ENCODE results near the gene UTP15.

Gene UTP15, protein sequence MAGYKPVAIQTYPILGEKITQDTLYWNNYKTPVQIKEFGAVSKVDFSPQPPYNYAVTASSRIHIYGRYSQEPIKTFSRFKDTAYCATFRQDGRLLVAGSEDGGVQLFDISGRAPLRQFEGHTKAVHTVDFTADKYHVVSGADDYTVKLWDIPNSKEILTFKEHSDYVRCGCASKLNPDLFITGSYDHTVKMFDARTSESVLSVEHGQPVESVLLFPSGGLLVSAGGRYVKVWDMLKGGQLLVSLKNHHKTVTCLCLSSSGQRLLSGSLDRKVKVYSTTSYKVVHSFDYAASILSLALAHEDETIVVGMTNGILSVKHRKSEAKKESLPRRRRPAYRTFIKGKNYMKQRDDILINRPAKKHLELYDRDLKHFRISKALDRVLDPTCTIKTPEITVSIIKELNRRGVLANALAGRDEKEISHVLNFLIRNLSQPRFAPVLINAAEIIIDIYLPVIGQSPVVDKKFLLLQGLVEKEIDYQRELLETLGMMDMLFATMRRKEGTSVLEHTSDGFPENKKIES

DNA sequence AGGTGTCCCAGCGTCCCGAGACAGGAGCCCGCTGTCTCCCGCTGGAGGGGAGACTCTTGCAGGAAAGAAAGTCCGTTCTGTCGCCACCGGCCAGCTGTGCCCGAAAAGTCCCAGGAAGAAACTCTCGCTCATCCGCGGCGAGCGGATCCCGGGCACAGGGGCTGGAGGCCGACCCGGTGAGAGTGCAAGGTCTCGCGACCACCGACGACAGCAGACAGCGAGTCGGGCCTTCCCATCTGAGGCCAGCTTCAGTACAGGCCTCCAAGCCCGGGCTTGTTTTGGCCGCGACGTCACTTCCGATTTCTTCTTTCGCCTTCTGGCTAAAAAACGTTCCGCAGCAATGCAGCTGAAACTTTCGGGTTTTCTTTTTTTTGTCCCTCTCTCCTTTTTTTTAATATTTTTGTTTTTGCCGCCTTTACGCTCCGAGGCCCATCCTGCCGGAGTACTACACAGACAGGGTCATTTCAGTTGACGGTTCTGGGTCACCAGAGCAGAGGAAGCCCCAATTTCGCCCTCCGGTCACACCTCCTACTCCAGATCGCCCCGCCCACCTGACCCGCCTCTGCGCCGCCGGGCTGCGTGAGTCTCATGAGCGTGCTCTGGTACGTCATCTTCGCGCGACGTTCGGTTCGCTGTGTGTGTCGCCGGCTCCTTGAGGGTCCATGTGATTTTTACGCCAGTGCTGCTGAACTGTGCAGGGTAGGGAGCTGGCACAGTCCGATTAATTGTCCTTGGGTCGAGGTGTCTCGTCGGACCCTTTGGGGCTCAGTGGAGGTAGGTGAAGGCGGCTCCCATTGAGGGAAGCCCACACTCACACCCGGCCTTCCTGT, at the start of gene UTP15, which contains the start of gene ANKRA2:
TSS of gene UTP15 (plus strand) at position 605 of the 830 bp plus-strand sequence. CDS start 1,602 bp downstream, outside the sequence.
TSS of gene ANKRA2 (minus strand) at position 501 of the 830 bp plus-strand sequence. CDS start 2,758 bp downstream, outside the sequence.
- peak; percentile 88 for DNase-seq

DNA sequence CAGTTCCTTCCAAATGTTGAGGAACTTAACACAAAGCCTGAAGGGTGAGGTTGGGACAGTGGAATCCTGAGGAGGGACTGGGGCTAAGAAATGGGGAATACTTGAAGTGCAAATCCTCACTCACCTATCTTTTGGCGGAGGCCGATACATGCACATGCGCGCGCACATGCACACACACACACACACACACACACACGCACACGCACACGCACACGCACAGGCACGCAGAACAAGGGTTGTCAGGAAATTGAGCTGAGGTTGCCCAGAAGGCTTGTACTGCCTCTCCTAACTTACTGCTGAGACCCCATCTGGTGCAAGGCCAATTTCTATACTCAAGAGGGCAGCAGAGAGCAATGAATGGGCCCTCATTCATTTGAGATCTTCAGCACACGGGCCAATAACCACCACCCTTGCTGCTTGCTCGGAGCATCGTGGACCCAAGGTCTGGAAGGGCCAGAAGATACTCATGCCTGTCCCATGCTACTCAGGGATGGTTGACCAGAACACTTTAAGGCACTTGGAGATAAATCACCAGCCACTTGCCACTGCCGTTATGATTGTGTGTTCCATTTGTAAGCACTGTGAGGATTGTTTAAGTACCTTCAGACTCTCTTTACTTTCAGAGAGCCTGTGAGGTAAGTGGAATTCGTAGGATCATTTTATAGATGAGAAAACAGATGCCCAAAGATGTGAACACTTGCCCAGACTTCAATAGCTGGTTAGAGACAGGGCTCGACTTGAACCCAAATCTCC, 45.8 kb upstream of the UTP15 start:
- DNase-seq, result no peak

DNA sequence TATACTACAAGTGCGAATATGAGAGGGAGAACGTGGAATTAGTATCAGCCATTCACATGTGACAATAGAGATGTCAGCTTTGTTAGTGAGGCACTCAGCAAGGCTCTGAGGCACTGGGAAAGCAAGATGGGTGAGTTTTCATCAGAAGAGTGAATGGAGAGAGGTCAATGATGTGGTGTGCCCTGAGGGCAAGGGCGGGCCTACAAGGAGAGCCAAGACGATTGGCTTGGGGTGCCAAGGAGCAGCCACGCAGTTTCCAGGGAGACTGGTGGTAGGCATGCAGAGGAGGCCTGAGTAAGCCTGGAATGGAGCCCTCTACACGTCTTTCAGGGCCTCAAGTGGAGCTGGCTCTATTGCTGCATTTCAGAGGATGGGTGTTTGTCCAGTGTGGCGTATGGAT, 42.6 kb upstream of the UTP15 start:
- DNase-seq, result no peak

DNA sequence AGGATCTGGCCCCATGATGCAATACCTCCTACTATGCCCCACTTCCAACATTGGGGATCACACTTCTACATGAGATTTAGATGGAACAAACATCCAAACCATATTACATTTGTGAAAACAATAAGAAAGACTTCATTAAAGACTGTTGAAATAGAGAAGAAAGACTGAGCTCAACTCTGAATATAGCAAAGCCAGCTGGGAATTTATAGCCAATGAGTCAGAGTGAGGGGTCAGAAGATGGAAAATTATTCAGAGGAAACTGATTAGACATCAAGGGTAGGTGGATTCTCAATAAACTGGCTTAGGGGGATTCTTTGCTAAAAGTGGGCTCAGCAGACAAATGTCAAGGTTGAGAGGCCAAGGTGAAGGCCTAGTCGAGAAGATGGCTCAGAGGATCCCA, 41.7 kb upstream of the UTP15 start:
- DNase-seq, result no peak

DNA sequence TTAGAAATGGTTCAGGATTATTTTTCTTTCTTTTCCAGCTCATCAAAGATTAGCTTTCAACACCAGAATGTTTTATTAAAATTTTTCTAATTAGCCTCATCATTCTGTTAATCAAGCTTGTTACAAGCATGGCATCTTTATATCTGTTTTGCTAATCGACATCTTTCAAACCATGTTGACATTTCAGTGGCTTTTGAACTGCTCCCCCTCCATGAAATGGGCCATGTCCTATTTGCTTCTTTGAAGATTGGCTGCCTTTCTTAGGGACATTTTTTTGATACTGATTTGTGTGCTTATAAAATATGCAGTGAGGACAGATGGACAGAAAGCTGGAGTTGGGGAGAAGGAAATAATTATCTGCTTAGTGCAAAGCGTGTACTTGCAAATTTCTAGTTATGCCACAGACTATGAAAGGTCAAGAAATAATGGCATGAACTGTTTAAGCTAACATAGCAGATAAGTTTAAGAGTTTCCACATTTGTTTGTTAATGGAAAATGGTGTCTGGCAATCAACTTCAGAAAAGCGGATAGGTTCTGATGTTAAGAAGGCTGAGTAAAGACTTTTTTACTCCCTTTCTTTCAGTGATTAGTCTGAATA, 39.8 kb upstream of the UTP15 start:
- DNase-seq, result no peak

DNA sequence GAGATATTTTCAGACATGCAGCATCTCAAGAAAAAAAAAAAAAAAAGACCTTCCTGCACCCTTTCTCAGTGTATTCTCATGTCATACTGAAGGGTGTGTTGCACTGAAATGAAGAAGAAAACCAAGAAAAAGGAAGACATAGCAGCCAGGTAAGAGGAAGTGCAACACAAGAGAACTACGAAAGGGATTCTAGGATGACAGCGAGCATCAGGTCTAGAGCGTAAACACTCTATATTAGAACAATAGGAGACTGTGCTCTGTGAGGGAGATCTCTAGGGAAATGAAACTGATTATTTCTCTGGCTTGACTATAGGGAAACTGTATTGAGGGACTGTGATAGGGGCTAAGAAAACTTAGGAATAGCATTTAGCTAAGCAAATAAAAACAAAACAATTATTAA, 37.3 kb upstream of the UTP15 start:
- DNase-seq, result no peak

DNA sequence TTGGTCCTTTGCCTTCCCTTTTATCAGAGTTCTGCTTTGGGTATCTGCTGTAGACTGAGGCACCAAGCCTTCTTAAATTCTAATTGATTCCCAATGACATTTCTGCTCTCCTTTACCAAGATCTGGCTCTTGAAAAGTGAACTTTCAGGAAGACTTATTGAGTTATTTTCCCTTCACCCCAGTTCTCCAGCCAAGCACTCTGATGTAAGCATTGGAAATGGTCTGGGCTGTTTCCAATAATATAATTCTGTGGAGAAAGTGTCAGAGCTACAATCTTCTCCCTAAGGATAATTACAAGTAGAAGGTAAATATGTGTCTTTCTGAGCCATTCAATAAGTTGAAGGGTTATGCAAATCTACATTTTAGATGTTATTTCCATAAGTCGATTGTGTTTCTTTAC, 36.5 kb upstream of the UTP15 start:
- no peak for DNase-seq

DNA sequence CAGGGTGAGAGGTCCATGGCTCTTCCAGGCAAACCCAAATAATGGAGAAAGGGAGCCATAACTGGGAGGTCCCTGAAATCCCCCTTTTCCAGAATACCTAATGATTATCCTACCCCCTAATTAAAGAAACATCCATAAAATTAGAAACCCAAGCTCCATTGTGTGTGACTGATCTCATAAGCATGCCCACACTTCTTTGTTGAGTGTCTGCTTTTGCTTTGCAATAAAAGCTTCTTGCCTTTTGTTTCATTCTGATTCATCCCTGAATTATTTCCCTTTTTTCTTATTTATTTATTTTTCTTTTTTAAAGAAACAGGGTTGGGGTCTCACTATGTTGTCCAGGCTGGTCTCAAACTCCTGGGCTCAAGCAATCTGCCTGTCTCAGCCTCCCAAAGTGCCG, 34.2 kb upstream of the UTP15 start:
- no peak for DNase-seq

DNA sequence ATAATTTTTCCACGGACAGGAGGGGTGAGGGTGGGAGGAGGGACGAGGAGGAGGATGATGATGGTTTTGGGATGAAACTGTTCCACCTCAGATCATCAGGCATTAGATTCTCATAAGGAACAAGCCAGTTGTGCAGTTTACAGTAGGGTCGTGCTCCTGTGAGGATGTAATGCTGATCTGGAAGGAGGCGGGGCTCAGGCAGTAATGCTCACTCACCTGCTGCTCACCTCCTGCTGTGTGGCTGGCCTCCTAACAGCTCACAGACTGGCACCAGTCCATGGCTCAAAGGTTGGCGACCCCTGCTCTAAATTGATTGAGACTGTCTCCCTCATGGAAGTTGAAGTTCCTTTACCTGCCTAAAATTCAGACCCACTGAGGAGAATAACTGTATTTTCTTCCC, 33.3 kb upstream of the UTP15 start:
- no peak for DNase-seq

DNA sequence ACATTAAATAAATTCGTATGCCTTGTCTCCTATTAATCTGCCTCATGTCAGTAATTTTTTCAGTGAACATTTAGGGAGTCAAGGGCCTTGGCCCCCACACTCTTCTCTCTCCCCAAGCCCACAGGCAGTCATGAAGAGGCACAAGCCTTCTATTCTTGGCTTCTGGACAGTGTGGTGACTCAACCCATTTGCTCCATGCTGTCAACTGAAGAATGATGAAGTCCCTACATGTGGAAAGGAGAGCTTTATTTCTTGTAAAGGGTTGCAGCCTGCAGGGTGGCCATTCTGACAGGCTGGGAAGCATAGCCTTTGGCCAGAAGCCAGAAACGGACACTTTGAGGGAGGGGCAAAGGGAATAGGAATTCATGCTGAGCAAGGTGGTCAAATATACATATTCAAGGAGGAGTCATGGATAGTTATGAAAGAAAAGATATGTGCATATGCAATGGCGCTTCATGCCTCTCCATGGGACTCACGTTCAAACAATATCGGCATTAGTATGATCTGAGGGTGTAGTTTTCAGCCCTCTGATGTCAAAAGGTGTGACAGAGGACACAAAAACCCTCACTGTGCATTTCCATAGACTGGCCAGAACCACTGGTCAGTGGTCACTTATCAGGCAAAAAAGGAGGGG, 31.4 kb upstream of the UTP15 start:
- no peak for DNase-seq

DNA sequence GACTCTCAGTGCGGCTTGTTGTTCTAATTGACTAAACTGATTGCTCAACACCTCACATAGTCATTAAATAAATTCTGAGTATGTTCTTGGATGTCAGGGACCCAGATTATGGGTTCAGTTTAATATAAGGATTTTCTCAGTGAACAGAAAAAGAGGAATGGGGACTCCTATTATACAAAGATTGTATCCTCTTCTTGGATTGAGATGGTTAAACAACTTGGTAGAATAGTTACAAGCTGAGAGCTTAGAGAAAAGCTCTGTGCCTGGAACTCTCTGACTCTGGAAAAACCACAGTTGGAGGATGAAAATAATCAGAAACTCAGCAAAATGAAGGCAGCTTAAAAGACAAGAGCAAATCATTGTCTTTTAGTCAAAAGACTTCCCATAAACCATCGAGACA, 30.6 kb upstream of the UTP15 start:
- no peak for DNase-seq

DNA sequence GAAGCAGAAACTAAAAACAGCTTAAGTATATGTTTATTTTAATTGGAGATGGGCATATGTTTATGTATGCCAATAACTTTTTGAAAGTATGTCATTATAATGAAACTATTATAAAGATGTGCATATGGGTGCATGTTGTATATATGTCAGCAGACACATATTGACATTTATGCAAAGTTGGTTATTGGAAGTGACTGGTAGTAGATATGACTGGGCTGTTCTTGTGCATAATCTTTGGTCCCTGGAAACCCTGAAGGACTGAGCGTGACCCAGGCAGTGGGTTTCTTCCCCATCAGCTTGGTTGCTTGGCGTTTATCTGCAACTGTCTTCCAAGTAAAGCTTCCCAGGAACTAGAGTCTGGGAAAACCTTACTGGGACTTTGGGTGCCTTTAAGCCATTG, 25.8 kb upstream of the UTP15 start:
- no peak for DNase-seq

DNA sequence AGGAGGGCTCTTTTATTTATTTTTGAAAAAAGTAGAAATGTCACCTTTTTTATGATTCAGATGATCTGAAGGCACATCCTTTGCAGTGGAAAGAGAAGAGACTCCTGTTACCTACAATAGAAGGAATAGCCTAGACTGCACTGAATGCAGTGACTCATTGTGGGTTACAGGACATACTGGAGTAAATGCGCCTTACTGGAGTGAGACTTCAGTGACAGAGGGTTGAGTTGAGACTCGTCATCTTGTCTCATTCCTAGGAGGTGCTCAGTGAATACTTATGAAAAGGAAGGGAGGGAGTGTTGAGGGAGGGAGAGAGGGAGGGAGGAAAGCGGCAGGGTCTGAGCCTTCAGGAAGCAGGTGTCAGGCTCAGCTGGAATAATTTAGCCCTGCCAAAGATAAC, 25.4 kb upstream of the UTP15 start:
- DNase-seq, result no peak

DNA sequence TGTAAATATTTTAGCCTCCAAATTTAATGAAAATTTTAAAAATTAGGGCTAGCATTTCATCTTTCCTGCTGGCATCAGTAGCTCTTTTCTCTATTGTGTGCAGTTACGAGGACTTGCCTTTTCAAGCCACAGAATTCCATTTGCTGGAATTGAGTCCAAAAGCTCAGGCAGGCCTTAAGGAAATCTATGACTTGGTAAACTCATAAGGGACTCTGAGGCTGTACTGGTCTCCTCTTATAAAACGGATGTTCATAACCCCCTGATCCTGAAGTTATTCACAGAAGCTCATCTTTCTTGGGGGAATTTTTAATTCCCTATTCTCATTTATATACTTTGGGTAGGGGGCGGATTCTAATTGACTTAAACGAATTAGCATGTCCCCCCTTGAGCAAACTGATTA, 23.5 kb upstream of the UTP15 start:
- no peak for DNase-seq

DNA sequence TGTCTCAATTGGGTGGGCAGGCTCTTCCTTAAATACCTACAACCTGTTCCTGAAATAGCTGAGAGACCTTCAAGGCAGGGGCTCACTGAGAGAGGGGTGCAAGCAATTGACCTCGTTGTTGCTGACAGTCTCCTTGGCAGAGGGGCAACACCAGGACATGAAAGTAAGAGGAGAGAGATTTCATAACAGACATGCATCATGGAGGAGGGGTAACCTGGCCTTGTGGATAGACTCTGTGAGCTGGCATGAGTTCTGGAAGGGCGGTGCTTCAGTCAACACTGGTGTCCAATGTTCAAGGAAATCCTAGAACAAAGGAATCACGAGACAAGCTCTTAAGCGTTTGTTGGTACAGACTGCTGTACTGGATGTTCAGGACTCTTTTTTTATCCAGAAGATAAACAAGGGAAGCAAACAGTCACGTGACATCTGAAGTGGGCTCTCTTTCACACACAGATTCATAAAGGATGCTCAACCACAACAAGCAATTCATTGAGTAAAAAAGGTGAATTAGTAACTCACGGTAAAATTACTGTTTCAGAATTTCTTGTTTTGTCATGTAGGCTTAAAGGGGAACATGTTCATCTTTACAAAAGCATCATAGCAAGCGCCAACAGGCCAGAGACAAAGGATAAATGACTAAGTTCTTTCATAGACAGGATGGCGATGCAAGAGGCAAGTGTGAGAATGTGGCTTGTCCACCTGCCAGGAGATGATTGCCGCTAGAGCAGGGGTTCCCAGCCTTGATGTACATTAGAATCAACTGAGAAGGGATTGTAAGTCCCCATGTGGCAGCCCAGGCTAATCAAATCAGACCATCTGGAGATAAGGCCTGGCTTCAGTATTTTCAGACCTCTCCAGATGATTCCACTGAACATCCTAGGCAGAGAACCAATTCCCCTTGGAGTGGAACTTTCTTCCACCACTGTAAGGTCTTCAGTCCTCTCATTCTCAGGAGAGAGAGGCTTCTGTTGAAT, 20.8 kb upstream of the UTP15 start:
- peak; percentile 47 for DNase-seq

DNA sequence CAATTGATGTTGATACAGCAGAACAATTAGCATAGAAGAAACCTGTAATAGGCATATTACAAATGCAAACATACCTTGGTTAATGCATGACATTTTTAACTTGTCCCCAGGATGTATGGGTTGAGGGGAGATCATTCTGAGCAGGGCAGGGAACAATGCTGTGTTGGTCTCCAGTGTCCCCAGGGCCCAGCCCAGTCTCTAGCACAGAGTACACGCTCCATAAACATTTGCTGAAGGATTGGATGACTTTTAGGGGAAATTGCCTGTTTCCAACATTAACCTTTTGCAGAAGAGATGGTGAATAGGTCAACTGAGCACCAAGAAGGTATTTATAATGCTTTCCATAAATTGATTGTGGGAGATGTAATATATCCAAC, 20.2 kb upstream of the UTP15 start:
- DNase-seq, result no peak

DNA sequence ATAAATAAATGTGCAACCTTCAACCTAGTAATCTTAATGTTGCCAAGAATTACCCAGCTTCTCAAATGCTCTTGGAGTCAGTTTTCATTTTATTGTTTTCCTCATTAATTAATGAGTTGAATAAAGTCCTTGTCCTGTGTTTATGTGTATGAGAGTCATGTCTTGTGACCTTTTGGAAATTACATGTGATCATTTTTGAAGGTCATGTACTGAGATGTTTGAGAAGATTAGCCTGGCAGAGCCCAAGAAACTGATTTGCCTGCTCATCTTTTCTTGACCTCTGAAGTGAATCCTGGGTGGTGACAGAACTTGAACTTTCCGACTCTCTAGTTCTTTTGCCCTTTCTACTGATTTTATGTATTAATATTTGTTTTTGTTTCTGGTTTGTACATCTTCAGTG, 15.5 kb upstream of the UTP15 start:
- no peak for DNase-seq

DNA sequence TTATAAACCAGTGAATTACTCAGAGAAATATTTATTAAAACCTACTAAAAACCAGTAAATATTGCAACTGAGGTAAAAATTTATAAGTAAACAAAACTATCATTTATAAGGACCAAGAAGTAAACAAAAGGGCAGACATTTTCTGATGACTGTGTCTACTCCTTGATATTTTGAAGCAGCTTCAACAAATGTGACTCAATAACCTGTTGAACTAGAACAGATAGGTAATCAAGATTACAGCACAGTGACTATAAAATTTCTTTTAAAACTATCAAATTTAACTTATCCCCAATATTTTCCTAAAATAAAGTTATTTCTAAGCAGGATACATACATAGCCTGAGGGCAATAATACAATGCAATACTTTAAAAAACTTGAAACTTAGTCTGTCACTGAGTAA, 12.9 kb upstream of the UTP15 start:
- no peak for DNase-seq

DNA sequence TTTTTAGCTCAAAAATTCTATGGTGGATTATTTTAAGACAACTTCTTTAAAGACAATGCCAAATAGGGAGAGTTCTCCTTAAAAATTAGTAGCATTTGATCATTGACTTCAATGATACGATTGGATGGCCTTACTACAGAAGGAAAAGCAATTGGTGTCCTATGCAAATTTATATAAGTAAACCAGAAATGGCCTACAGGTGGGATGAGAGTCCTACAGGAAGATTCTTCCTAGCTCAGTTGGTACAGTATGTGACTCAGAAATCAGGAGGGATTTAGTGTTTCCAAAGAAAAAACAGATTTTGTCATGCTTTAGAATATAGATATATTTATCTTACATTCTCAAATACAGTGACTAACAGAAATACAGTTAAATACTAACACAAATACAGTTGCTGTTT, 6.6 kb upstream of the UTP15 start:
- DNase-seq, result no peak

DNA sequence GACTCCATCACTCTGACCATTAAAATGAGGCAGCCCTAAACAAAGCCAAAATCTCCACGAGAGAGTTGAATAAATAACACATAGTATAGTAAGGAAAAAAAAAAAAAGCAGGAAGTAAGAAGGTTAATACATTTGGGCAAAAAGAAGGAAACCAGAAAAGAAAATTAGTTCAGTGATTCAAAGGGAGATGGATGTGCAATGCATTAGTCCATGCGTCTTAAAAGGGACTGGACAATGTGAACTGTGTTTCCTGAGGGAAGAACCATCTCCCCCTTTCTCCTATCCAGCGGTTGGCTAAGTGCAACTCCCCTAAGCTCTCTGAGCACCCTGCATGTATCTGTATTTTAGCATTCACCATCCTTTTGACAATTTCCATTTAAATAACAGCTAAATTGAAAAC, 1.5 kb upstream of the UTP15 start:
- no peak for DNase-seq

DNA sequence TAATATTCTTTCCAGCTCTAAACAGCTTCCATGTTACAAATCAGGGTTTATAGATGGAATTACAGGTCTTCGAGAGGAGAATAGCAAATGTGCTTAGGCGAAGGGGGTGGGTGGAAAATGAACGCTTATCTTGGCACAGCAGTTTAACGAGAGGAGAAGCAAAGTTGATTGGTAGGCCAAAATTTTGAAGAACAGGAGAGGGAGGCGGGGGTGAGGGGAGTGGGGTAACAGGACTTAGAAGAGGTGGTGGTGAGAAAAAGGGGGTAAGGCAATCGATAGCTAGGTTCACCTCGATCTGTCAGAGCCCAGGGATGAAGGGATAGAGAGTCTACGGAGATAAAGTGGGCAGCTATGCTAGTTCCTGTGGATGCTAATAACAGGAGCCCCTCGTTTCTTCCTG, 868 bp upstream of the UTP15 start:
- no peak for DNase-seq
